HepG2 (cell line): ENCODE data around the gene MAPK12. TPM values are rescaled to one million over a fixed set of nuclear protein-coding genes. Genes with fewer than 3 reads are reported as not detected.

Experiments
- ARID2 ChIP-seq: sonication (generic); formaldehyde crosslinking; IDR thresholded peaks from 2 replicates; pipeline ENCODE4 v1.8.1; 2022; ENCODE audit warnings: mild to moderate bottlenecking, missing genetic modification reagents, borderline replicate concordance
- CHD4 ChIP-seq: fragments of 200-600 bp; sonication (generic); IDR thresholded peaks from 2 replicates; pipeline ENCODE4 v1.7.0; 2017; ENCODE audit warnings: mild to moderate bottlenecking, low read length, borderline replicate concordance
- FOXK2 ChIP-seq: fragments of 450-650 bp; IDR thresholded peaks from 2 replicates; pipeline ENCODE4 v1.6.1; 2016
- GABPA ChIP-seq, 2 experiments: IDR thresholded peaks; 2 replicates each; pipeline ENCODE4 v1.6.1; 2011 to 2016; ENCODE audit warnings: low read depth in 2 of 2, low read length in 1 of 2, missing biosample characterization in 1 of 2, missing genetic modification characterization in 1 of 2
- HCFC1 ChIP-seq: fragments of 150-350 bp; IDR thresholded peaks from 2 replicates; pipeline ENCODE4 v1.6.1; 2014; ENCODE audit warnings: low read depth, low read length
- HOXA3 ChIP-seq: sonication (generic); formaldehyde crosslinking; IDR thresholded peaks from 2 replicates; pipeline ENCODE4 v1.5.0; 2020; ENCODE audit warnings: missing genetic modification reagents
- KDM1A ChIP-seq: IDR thresholded peaks from 2 replicates; pipeline ENCODE4 v1.6.1; 2016; ENCODE audit warnings: missing compliant biosample characterization
- NR2C2 ChIP-seq: sonication (generic); formaldehyde crosslinking; IDR thresholded peaks from 2 replicates; pipeline ENCODE4 v1.4.0; 2020; ENCODE audit warnings: missing genetic modification reagents, mild to moderate bottlenecking, moderate library complexity, borderline replicate concordance
- PAWR ChIP-seq: sonication (generic); formaldehyde crosslinking; IDR thresholded peaks from 2 replicates; pipeline ENCODE4 v1.4.0; 2020; ENCODE audit warnings: missing genetic modification reagents, mild to moderate bottlenecking, borderline replicate concordance
- ZNF33B ChIP-seq: sonication (generic); formaldehyde crosslinking; IDR thresholded peaks from 2 replicates; pipeline ENCODE4 v1.5.1; 2020; ENCODE audit warnings: mild to moderate bottlenecking, missing genetic modification reagents
- polyA plus RNA-seq, 8 experiments: library from polyadenylated mRNA; depleted of rRNA in 3 of 8; stranded (reverse) in 7 of 8; unstranded in 1 of 8; fragments of >200 nt; fragmentation: Illumina TruSeq in 4 of 8; extraction: Trizol in 4 of 8; gene quantifications; 2 replicates each; pipeline versions ENCODE4 v1.2.1 to v1.2.3, GENCODE V29; 2011 to 2016; ENCODE audit warnings: low read depth in 4 of 8, missing spikeins in 1 of 8, mixed read lengths in 1 of 8; ENCODE audit not compliant: insufficient read depth in 1 of 8
- total RNA-seq, 5 experiments: library from RNA; depleted of rRNA; stranded (reverse); fragments of >200 nt; fragmentation: Illumina TruSeq; extraction: Trizol; gene quantifications; 2 replicates each; pipeline ENCODE4 v1.2.3, GENCODE V29; 2016; ENCODE audit warnings: low read depth in 1 of 5
- TF ChIP-seq, protein P1 (sequence below): sonication (generic); formaldehyde crosslinking; IDR thresholded peaks from 2 replicates; pipeline ENCODE4 v1.5.1; 2020; ENCODE audit warnings: missing genetic modification reagents, mild to moderate bottlenecking, borderline replicate concordance
- TF ChIP-seq, protein P2 (sequence below): sonication (generic); formaldehyde crosslinking; IDR thresholded peaks from 2 replicates; pipeline ENCODE4 v1.4.0; 2020; ENCODE audit warnings: mild to moderate bottlenecking, missing genetic modification reagents
- TF ChIP-seq, protein P3 (sequence below): sonication (generic); formaldehyde crosslinking; IDR thresholded peaks from 2 replicates; pipeline ENCODE4 v1.4.0; 2020; ENCODE audit warnings: missing genetic modification reagents

The MAPK12 gene
- total and polyA plus RNA-seq, 2 of the 13 experiments (the other 11 are each of a cell fraction or from before 2014, with no cell fraction given): 22.2 to 23.3 TPM

DNA sequence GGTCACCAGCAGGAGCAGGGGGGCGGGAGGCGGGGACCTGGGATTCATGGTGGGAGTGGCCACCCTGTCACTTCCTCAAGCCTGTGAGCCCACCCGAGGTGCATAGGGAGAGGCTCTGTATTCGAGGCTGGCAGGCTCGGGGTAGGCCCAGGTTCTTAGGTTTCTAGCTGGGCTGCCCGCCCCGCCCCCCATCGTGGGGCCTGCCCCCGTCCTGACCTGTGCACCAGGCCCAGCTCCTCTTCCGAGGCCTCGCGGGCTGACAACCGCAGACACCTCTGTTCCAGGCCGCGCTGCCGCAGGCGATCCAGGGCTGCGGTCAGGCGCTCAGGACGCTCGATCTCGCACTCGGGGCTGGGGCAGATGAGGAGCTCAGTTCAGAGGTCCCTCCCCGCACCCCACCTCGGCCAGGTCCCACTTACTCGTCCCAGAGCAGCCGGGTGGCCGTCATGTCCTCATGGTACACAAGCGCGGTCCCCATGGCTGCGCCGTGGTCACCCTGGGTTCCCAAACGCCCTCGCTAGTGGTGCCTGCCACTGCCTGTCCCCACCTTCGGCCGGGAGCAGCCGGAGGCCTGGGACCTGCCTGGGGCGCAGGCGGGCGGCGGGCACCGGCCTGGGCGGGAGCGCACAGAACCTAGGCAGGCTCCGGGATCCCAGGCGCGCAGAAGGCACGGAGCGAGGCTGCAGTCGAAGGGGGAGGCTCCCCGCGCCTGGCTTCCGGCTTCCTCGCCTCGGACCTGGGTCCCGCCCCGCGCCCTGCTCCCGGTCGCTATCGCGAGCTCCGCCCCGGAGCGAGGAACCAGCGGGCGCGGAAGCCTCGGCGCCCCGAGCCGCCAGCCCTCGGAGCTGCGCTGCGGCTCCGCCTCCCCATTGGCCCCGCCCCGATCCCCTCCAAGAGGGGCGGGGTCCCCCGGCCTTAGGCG lies 10.7 kb downstream of the MAPK12 start, which contains the start of gene HDAC10 (continued):
- TF ChIP-seq, protein P1, sequence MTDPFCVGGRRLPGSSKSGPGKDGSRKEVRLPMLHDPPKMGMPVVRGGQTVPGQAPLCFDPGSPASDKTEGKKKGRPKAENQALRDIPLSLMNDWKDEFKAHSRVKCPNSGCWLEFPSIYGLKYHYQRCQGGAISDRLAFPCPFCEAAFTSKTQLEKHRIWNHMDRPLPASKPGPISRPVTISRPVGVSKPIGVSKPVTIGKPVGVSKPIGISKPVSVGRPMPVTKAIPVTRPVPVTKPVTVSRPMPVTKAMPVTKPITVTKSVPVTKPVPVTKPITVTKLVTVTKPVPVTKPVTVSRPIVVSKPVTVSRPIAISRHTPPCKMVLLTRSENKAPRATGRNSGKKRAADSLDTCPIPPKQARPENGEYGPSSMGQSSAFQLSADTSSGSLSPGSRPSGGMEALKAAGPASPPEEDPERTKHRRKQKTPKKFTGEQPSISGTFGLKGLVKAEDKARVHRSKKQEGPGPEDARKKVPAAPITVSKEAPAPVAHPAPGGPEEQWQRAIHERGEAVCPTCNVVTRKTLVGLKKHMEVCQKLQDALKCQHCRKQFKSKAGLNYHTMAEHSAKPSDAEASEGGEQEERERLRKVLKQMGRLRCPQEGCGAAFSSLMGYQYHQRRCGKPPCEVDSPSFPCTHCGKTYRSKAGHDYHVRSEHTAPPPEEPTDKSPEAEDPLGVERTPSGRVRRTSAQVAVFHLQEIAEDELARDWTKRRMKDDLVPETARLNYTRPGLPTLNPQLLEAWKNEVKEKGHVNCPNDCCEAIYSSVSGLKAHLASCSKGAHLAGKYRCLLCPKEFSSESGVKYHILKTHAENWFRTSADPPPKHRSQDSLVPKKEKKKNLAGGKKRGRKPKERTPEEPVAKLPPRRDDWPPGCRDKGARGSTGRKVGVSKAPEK: no peak
- TF ChIP-seq ZNF33B (CRISPR knock-in tag): no peak; the same call in 1 of the 2 replicates
- TF ChIP-seq GABPA (IDR thresholded peaks at IDR 0.05; ENCODE audit: low read depth, low read length): peak; percentile 54
- peak; percentile 31; the same call in 1 of the 2 replicates for TF ChIP-seq GABPA (CRISPR knock-in tag; IDR thresholded peaks at IDR 0.05; ENCODE audit: low read depth)
- TF ChIP-seq NR2C2 (CRISPR knock-in tag): no peak
- peak; percentile 49; the same call in 1 of the 2 replicates for TF ChIP-seq HOXA3 (CRISPR knock-in tag)
- TF ChIP-seq HCFC1: no peak
- TF ChIP-seq FOXK2: no peak
- TF ChIP-seq, protein P2, sequence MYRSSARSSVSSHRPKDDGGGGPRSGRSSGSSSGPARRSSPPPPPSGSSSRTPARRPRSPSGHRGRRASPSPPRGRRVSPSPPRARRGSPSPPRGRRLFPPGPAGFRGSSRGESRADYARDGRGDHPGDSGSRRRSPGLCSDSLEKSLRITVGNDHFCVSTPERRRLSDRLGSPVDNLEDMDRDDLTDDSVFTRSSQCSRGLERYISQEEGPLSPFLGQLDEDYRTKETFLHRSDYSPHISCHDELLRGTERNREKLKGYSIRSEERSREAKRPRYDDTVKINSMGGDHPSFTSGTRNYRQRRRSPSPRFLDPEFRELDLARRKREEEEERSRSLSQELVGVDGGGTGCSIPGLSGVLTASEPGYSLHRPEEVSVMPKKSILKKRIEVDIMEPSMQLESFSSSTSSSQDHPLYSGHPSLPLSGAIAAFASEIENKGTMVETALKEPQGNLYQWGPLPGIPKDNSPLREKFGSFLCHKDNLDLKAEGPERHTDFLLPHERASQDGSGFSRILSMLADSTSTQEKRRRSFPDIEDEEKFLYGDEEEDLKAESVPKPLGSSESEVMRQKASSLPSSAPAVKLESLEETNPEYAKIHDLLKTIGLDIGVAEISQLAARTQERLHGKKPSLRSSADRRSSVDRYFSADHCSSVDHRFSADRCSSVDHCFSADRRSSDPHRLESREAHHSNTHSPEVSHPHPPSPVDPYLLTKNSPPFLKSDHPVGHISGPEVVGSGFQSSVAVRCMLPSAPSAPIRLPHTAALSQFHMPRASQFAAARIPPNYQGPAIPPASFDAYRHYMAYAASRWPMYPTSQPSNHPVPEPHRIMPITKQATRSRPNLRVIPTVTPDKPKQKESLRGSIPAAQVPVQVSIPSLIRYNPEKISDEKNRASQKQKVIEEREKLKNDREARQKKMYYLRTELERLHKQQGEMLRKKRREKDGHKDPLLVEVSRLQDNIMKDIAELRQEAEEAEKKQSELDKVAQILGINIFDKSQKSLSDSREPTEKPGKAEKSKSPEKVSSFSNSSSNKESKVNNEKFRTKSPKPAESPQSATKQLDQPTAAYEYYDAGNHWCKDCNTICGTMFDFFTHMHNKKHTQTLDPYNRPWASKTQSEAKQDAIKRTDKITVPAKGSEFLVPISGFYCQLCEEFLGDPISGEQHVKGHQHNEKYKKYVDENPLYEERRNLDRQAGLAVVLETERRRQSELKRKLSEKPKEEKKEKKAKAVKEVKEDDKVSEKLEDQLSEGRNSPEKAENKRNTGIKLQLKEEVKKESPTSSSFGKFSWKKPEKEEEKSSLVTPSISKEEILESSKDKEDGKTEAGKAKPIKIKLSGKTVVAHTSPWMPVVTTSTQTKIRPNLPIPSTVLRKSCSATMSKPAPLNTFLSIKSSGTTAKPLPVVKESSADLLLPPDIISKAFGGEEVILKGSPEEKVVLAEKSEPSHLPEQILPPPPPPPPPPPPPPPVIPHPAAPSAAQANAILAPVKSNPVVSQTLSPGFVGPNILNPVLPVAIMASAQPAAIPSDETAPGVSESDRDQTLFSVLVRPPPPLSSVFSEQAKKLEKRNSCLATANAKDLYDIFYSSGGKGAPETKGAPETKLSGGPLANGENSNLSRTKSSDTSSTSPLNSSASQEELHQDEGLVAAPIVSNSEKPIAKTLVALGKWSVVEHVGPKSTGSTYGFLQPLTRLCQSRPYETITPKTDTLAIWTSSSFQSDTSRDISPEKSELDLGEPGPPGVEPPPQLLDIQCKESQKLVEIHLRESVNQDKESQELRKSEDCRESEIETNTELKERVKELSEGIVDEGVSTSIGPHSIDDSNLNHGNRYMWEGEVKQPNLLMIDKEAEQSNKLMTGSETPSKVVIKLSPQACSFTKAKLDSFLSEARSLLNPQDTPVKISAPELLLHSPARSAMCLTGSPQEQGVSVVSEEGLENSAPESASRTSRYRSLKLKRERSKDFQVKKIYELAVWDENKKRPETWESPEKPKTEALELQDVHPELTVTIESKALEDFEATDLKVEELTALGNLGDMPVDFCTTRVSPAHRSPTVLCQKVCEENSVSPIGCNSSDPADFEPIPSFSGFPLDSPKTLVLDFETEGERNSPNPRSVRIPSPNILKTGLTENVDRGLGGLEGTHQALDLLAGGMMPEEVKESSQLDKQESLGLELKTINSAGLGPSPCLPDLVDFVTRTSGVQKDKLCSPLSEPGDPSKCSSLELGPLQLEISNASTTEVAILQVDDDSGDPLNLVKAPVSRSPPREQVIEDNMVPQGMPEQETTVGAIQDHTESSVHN (CRISPR knock-in tag): no peak
- 0 out of 2 replicates have a peak, but pooled peaks have one; percentile 58 for TF ChIP-seq ARID2 (CRISPR knock-in tag)
- TF ChIP-seq PAWR: no peak
- TF ChIP-seq KDM1A: no peak
- TF ChIP-seq CHD4: no peak
- TF ChIP-seq, protein P3, sequence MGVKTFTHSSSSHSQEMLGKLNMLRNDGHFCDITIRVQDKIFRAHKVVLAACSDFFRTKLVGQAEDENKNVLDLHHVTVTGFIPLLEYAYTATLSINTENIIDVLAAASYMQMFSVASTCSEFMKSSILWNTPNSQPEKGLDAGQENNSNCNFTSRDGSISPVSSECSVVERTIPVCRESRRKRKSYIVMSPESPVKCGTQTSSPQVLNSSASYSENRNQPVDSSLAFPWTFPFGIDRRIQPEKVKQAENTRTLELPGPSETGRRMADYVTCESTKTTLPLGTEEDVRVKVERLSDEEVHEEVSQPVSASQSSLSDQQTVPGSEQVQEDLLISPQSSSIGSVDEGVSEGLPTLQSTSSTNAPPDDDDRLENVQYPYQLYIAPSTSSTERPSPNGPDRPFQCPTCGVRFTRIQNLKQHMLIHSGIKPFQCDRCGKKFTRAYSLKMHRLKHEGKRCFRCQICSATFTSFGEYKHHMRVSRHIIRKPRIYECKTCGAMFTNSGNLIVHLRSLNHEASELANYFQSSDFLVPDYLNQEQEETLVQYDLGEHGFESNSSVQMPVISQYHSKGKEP: no peak
